GM21619 (cell line): ENCODE results near the gene PPFIBP2.
A peak's percentile ranks its signal among the peaks of the same experiment; 100 is the strongest.

ENCODE experiments used
- ATAC-seq: cut with Tn5 transposase; IDR thresholded peaks from one replicate; pipeline ENCODE4 v1.9.1; 2021; ENCODE audit not compliant: unreplicated experiment

PPFIBP2 gene

DNA sequence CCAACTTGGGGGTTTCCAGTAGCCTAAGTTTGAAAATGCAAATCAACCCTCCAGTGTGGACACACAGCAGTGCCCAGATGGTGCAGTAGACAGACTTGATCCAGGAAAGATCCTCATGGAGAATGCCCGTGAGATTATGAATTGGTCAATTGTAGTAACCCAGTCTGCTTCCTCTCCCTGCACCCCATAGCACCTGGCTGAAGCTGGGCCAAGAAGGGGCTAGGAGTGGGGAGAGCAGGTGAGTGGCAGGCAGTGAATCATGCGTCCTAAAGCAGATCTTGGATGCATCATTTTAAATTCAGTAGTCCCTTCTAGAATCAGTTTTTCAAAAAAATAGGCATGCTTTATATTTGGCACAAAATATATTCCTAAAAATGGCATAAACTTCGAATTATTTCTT, 107.3 kb downstream of the PPFIBP2 start:
- ATAC-seq = no peak

DNA sequence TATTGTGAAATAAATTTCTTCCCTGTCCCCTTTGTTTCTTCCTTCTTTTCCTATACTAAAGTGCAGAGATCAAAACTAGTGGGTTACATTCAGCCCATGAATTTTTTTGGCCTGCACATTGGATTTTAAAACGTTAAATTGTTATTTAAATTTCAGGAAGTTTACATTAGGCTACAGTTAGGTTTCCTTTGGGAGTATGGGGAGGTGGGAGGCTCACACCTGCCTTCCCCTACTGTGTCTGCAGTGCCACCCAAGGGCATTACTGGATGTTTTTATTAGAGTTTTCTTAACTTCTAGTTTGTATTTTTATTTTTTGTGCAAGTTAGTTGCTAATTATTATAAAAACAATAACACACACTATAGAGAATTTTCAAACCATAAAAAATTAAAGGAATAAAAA, 107.8 kb downstream of the PPFIBP2 start:
- no peak for ATAC-seq

DNA sequence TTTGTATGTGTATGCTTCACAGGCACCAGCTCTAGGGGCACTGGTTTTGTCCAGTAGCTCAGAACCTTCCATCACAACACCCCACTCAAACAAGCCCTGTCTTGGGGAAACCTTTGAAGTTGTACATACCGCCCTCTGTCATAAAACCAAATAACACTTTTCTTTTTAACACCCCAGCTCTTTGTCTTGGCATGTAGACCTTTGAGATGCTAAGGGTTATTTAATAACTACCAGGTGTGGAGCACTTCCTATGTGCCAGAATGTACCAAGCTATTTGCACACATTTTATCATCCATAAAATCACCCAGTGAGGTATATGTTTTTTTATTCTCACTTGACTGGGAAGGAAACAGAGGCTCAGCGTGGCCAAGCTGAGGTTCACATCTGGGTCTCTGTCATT, 108.9 kb downstream of the PPFIBP2 start:
- no peak for ATAC-seq

DNA sequence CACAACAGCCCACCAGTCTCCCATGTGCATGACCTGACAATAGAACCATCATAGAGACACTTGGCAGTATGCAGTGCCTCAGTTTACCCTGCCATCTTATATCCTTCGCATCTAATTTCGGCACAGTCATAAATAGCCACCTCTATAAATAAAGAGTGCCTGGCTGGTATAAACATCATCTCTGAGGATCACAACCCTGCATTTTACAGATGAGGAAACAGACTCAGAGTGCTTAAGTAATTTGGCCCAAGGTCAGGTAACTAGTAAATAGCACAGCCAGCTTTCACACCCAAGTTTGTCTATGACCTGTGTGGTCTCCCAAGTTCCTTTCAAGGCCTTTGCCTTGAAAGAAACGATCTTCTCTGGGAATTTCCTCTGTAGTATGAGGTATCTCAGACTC, 114.9 kb downstream of the PPFIBP2 start:
- ATAC-seq = no peak

DNA sequence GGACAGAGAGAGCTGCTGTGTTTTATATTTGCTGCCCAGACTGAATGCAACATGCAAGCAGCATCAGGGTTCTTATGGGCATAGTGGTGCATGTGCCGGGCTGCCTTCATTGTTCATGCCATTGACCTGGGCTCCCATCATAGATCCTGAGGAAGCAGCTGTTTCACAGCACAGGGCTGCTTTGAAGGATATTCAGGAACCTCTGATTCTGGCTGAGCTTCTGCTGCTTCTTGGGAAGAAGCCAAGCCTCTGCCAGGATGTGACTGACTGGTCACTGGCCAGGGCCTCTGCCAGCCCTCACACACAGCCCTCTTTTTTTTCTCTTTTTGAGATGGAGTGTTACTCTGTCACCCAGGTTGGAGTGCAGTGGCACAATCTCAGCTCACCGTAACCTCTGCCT, 116.2 kb downstream of the PPFIBP2 start:
- ATAC-seq = no peak

DNA sequence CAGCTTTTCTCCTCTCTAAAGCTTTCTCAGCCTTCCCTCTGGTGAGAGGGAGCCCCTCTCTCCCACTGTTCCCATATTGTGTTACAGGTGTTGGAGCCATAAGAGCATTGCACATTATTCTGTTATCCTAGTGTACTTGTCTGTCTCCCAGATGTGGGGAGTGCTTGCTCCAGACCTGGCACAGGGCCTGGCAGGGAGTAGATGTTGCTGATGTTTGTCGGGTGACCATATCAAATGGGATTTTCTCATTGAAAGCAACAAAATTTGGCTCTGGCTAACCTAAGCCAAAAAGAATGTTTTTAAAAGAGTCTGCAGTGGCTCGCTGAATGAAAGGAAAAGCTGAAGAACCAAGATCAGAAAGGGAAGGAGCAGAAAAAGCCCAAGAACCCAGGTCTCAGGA, 118.4 kb downstream of the PPFIBP2 start:
- ATAC-seq = no peak

DNA sequence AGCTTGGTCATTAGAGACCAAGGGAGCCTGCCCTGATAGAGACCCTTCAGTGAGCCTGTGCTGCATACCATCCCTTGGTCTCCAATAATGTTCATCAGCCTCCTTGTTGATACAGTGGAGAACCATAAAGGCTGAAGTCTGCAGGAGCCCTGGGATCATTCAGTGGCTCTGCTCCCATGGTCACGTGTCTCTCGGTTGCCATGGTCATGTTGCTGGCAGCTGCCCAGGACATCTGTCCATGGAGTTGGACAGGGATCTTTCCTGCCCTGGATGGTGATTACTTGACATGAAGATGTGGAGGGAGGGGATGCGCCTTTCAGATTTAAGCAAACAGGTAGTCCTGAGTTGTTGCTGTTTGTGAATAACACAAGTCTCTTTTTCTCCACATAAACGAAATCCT, 121.3 kb downstream of the PPFIBP2 start:
- no peak for ATAC-seq

DNA sequence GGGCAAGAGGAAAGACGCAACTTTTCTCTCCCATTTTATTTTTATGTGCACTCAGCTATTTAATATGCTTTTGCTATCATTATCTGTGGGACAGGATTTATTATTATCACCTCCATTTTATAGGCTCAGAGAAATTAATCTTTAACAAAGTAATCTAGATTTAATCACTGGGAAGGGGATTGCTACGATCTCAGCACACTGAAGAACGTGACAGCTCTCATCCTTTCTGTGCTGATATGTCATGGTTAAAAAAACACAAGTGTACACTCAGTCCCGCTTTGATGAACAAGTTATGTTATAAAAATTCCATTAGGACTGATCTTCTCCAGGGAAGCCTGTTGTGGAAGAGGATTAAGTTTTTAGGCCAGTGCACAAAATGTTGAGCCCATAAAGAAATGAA, 121.9 kb downstream of the PPFIBP2 start:
- no peak for ATAC-seq

DNA sequence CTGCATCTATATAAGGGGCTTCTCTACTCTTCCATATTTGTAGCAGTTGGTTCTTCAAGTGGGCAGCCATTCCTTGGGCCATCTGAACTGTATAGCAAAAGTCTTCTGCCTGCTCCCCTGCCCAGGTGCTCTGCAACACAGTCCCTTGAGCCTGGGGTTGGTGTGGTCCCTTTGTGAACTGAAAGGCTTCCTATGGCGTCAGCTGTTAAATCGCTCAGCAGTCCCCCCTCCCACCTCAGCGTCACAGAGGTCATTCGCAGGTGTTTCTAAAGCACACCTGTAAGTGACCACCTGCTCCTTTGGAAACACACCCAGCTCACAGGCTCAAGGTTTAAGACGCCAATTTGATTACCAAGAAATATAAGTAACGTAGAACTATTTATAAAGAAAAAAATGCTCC, 122.6 kb downstream of the PPFIBP2 start:
- ATAC-seq = no peak

DNA sequence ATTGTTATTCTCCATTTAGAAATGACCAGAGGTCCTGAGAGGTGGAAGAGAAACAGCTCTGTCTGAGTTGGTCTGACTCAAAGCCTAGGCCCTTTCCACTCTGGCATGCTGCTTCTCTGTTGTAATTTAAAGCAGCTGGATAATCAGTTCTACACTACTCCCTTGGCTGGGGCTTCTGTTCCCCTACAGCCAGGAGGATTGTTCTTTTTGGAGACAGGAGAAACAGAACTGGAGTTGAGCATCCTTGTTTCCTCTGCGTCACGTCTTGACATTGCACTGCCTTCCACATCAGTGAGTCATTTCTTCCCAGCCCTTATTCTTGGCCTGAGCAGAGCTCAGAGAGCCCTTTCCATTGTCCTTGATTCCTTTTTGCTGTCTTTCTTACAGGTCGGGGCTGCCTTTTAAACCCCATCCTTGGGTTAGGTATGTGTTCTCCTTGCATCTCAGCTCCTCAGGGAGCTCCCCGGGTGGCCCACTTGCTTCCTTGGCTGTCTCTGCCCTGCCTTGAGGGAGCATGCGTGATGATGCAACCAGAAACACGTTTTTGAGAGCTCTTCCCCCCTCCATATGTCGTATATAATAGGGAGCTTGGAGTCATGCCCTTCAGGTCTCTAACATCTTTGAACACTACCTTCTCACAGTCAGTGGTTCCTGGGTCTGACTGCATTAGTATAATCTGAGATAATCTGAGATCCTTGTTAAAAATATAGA, 123.8 kb downstream of the PPFIBP2 start:
- no peak for ATAC-seq

DNA sequence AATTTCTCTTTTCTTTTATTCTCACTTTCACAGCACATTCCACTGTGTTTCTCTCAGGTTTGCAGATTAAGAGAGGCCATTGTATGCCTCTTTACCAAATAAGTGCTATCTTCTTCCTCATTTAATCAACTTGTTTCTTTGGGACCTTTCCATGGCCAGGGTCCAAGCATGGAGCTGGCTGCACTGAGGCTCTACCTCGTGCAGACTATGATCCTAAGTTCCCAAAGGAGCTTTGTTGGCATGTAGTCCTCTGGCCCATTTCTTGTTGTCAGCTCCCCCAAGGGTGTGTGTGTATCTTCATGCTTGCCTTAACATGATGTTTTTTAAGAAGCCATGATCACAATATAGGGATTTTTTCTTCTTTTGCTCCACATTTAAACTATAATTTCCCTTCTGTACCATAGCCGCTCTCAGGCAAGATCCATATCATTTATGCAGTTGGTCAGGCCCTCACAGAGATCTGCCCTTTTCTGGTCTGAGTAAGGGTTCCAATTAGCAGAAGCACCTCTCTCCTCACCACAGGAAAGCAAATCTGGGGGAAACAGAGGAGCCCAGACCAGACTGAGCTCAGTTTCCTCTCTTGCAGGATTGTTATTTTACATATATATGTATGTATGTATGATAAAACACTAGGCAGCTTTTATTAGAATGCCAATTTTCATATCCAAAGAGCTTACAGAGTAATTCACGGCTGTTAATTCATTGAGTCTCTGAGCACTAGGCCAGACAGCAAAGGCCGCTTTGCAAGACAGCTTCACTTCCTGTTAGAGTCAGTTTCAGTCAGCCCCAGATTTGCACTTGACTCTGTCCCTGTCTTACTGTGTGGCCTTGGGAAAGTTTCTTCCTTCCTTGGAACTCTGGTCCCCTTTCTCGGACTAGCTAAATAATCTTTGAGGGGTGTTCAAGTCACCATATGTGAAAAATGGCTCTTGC, 125.2 kb downstream of the PPFIBP2 start:
- ATAC-seq = peak; percentile 80

DNA sequence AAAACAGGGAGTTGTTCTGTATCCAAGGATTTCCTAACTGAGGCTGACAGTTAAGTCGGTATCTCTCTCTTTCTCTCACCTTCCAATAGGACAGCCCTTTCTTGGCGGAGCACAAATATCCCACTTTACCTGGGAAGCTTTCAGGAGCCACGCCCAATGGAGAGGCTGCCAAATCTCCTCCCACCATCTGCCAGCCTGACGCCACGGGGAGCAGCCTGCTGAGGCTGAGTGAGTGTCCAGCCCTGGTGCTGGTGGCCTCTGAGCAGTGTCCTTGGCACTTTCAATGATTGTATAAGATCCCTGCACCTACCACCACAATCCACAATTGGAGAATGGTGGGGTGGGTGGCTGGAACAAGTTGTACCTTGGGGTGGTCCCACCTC, 125.8 kb downstream of the PPFIBP2 start:
- no peak for ATAC-seq

DNA sequence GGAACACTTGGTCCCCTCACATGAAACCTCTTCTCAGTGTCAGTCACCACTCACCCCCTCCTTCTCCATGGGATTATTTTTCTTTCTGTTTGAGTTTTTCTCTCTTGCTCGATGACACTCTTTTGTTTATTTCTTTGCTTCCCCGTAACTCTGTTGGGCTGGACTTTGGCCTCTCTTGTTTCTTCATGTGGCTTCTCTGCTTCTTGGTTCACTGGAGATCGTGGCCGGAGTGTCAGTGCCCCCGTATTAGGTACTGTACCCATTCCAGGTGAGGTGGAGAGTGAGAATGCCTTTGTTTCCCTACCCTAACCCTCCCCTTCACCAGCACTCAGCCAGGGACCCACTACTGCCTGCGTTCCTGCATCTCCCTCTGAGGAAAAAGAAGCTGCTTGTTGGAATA, 127.0 kb downstream of the PPFIBP2 start:
- ATAC-seq = no peak

DNA sequence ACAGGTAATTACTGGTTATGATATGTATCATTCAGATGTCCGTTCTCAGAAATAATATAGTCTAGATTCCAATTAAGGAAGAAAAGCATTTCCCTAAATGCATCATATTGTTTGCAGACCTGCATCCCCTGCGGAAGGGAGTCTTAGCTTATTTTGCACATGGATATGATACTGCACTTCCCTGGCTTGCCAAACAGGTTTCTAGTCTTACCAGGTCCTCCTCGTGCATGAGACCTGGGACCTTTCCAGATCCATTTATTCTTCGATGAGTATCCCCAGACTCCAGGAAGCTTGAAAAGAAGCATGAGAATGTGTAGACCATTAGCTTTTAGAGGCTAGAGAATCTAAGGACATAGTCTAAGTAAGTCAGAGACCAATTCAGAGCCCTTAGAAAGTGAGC, 128.9 kb downstream of the PPFIBP2 start:
- ATAC-seq = no peak

DNA sequence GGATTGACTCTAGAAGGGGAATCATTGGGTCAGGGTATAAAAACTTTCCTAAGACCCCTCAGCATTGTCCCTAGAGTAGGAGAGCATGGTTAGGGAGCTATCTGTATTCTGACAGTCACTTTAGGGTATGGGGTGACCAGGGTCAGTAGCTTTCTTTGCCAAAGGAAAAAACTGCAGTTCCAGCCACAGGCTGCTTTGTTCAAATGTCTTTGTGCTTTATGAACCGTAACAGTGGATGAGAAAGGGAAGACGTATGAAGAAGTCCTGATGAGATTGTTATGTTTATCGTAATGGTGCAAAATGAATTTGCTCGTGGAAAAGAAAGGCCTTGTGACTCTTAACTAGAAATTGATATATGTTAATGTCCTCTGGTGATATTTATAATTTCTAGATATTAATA, 129.5 kb downstream of the PPFIBP2 start:
- no peak for ATAC-seq

DNA sequence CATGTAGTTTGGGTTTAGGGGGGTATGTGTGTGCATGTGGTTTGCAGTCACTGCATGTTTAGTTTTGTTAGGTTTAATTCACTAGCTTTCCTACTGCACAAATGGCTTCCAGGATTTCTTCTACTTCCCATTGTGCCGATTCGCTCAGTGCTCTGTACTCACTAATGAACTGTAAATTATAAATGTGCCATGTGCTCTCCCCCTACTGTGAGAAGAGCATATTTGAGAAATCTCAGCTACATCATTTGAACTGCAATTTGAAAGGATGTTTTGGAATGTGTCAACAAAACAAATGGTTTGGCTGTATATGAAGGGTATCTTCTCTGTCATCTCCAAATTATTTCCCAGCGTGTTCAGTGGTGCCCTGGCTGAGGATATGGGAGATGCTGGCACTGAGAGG, 131.4 kb downstream of the PPFIBP2 start:
- no peak for ATAC-seq

DNA sequence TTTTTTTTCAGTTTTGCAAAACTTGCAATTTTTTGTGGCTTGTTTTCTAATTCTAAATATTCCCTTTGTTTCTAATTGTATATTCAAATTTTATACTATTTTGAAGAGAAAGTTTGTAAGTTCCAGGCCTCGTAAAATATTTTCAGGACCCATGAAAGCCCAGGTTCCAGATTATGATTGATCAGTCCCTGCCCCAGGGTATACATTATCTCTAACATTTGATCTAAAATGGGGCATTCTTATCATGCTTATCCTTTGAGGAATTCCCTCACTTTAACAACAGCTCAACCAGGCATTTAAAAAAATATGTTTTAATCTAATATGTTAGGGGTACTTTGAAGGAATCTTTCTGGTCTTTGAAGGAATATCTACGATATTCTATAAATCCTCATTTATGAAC, 133.1 kb downstream of the PPFIBP2 start:
- ATAC-seq = no peak

DNA sequence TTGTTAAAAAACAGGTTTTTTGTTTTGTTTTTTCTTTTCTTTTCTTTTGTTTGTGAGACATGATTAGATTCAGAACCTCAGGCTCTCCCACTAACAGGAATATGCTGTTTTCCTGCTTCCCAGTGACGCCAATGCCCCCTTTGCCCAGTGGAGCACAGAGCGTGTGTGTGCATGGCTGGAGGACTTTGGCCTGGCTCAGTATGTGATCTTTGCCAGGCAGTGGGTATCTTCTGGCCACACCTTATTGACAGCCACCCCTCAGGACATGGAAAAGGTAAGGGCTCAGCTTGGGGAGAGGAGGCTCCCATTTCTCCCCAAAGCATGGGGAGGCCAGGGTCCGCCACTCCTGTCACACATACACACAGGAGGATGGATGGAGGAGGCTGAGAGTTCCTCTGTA, 134.5 kb downstream of the PPFIBP2 start:
- no peak for ATAC-seq

DNA sequence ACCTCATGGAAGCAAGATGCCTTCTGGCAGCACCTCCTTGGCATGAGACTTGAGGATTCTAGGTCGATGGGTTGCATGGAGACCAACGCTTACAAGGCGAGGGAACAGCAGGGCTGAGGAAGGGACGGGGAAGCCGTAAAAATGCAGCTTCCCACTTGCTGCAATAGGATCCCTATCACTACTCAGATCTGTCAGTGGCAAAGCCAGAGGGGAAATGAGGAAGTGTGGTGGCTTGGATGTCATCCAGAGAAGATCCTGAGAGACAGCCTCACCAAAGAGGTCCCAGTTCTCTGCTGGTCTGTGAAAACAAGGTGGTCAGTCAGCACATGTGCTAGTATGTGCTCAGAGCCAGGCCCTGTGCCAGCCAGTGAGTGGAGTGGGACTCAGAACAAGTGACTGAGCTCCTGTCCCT, 137.3 kb downstream of the PPFIBP2 start:
- ATAC-seq = no peak

DNA sequence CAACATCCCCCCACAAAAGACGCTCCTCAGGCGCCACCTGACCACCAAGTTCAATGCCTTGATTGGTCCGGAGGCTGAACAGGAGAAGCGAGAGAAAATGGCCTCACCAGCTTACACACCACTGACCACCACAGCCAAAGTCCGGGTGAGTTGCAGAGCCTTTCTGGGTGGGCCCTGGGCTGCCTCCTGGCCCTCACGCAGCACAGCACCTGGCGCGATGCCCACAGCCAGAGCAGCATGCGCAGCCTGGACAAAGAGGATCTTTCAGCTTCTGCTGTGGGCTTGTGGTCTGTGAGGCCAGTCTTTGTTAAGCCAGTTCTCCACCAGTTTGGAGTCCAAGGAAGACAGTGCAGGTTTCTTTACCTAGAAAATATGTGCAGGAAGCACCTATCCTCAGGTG, 137.9 kb downstream of the PPFIBP2 start:
- no peak for ATAC-seq

DNA sequence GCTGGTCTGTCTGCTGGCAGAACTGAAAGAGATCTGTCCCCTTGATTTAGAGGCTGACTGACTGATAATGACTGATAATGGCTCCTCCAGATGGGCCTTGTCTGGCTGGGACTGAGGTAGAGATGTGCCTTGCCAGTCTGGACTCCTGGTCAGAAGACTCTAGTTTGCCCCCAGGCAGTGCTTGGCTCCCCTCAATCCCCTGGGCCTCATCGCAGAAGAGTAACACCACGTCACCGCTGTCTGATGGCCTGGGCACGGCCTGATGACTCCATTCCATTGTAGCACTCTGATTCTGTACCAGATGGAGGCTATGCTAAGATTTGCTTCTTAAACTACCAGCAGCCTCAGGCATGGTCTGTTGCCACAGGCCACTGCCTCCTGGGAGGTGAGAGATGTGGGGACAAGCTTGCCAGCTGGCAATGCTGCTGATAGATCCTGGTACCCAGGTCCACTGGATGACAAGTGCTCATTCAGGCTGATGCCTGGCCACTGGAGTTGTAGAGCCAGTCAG, 140.5 kb downstream of the PPFIBP2 start:
- ATAC-seq = no peak
